ENCODE results near the gene RUFY3.
"Not testable (repeated sequence)": the region's sequence is repeated elsewhere in the genome, so short reads cannot be mapped to it uniquely, and the experiment has no call there.

The RUFY3 gene

DNA sequence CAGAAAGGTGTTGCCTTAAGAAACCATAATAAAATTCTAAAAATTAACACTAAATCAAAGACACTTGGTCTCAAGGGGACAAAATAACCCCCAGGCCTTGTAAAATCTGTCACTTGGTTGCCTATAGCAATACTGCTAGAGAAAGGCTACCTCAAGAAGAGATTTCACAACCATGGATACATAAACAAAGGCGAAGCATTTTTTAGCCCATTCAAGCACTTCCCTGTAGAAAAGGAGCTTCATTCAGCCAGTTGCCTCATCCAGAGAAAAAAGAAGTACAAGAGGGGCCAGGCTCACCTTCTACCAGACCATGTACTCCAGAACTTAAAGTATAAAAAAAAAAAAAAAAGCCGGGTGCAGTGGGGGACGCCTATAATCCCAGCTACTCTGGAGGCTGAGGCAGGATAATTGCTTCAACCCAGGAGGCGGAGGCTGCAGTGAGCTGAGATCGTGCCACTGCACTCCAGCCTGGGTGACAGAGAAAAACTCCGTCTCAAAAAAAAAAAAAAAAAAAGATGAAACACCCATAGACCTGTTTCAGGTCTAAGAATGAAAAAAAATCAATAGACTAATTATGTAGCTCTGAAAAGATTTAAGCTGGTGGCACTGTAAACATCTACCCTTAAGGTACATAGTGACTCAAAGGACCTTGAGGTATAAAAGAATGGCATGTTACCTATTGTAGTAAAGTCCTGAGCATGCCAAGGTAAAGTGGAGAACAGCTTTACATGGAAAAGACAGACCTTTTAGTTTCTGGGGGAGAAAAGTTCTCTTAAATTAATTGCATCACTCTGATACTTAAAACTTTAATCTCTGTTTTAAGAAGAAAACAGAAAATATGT is 18.0 kb downstream of the RUFY3 start:
- DNase-seq: no peak

- no peak for DNase-seq
Observed at GRCh38 chr4:70741867-70742658, 20.3 kb downstream of the RUFY3 start.

DNA sequence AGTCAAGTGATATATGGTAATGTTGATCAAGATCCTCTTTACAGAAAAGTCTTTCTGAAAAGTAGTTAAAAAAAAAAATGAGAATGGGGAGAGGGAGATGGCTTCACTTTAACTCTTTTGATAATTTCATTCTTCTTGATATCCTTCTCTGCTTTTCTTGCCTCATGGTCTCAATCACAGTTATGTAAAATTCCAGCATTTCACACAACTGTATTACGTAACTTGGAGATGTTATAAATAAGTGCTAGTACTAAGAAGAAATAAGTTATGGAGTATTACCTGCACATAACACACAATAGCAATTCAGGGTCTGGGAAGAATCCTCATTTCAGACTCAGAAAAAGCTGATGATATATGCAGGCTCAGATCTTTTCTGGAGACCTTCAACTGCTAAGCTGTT is 22.0 kb downstream of the RUFY3 start:
- no peak for DNase-seq

- no peak for DNase-seq
Observed at GRCh38 chr4:70746179-70746839, 24.5 kb downstream of the RUFY3 start.

DNA sequence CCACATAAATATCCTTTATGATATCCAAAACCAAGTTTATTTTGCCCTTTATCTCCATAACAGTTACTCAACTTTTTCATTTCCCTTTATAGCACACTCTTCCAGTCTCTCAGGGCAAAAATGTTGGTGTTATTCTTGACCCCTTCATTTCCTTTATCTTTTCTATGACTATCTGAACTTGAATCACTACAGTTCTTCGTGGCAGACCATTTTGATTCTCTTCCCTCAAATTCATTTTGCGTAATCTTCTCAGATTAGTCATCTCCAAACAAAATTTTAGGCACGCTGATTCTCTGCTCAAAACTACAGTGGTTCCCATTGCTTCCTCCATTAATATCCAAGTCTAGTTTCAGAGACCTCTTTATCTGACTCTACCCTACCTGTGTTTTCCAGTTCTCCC is 26.1 kb downstream of the RUFY3 start:
- no peak for DNase-seq

- DNase-seq: no peak
Observed at GRCh38 chr4:70749313-70749712, 27.5 kb downstream of the RUFY3 start.

GRCh38 chr4:70752236-70752635 is 30.5 kb downstream of the RUFY3 start:
- DNase-seq: no peak

DNA sequence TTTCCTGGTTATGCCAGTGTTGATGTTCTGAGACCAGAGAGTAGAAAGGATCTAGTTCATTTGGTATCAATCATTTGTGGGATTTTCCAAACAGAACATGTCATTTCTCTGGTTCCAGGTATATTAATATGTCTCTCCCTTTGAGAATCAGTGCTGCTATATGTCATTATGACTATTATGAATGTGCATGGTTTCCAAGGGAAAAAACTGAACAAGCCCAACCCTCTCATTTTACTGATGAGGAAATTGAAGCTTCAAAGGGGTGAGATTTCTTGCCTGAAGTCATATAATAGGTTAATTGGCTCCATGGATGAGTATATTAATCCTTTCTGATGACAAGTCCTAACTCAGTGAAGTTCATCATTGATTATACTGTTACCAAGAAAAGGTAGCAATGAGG is 31.9 kb downstream of the RUFY3 start:
- no peak for DNase-seq

- no peak for DNase-seq
Observed at GRCh38 chr4:70754470-70754869, 32.7 kb downstream of the RUFY3 start.

DNA sequence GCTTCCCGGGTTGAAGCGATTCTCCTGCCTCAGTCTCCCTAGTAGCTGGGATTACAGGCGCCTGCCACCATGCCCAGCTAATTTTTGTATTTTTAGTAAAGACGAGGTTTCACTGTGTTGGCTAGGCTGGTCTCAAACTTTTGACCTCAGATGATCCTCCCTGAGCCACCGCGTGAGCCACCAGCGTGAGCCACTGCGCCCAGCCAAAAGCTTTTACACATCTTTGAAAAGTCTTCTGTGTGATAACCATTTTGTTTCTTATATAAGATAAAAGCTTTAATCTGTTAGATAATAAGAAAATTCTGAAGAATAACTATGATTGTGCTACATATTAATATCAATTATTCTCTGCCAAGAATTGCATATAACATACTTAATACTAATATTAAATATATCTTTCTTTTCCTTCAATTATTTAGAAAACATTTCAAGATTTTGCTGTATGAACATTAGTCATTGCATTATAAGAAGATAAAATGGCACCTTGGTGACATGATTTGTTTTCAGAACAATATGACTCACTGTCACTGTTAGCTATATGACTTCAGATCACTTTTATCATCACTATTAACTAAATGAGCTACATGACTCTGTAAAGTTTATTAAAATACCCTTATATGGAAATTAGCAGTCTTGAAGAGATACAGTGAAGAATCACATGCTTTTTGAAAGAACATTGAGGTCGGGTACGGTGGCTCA is 33.4 kb downstream of the RUFY3 start:
- DNase-seq: no peak

DNA sequence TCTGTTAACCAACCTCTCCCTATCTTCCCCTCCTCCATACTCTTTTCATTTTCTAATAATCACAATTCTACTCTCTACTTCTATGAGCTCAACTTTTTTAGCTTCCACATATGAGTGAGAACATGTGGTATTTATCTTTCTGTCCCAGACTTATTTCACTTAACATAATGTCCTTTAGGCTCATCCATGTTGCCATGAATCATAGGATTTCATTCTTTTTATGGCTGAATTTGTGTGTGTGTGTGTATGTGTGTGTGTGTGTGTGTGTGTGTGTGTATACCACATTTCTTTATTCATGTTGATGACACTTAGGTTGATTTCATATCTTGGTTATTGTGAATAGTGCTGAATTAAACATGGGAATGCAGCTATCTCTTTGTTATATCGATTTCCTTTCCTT is 37.4 kb downstream of the RUFY3 start:
- no peak for DNase-seq

DNA sequence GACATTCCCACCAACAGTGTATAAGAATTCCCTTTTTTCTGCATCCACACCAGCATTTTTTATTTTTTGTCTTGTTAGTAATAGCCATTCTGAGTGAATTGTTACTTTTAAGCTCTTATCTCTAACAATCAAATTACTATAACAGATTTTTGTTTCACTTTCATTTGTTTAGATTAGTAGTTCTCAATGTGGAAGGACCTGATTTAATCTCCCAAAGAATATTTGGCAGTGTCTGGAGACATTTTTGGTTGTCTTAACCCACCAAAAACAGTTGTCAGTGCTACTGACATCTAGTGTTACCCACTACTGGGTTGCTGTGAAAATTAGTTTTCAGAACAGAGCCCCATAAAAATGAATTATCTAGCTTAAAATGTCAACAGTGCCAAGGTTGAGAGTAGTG is 37.9 kb downstream of the RUFY3 start:
- no peak for DNase-seq

GRCh38 chr4:70760662-70761061 is 38.9 kb downstream of the RUFY3 start:
- DNase-seq: no peak

DNA sequence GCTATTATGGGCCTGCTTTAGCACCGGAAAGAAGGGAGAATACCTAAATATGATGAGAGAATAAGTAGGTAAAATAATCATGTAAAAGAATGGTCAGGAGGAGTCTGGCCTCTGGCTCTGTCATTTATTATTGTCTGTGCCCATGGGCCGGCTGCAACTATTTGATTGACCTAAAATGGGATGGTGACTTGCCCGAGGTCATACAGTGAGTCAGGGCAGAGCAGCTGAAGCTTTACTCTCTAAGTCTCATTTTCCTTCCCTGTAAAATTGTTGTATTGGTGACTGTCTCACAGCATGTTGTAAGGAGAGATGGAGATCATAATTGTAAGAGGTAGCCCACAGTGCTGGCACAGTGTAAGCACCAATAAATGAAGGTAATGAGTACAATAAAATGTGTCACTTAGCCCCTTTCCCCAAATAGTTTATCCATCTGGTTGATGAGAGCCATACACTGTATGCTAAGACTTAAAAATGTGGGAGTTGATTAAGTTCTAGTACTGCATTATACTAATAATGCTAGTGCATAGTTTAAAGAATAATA is 39.6 kb downstream of the RUFY3 start:
- DNase-seq: no peak

GRCh38 chr4:70765368-70765767 is 43.6 kb downstream of the RUFY3 start:
- DNase-seq: no peak

DNA sequence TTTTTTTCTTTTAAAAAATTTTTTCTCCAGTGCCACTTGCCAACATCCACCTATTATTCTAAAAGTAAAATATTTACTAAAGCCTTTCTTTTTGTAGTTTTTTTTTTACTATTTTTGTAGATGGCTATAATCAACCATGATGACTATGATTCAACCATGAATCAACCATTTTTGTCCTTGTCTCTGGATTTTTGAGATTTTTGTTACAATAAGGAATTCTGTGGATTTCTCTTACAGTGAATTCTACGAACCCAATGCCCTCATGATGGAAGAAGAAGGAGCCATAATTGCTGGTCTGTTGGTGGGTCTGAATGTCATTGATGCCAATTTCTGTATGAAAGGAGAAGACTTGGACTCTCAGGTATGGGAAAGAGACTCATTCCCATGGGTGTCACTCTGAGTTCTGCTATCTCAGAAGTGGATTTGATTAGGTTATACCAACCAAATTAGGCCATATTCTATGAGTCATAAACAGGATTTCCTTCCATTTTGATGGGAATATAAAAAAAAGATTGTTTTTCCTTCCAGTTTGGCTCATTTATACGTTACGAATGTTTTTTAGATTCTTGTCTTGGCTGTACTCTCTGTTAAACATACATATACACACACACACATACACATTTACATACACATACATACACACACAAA is 46.7 kb downstream of the RUFY3 start:
- no peak for DNase-seq

GRCh38 chr4:70769396-70769795 is 47.6 kb downstream of the RUFY3 start:
- not testable (repeated sequence) for DNase-seq

GRCh38 chr4:70772929-70773555 is 51.3 kb downstream of the RUFY3 start:
- DNase-seq: no peak

- DNase-seq: no peak
Observed at GRCh38 chr4:70778888-70779422, 57.2 kb downstream of the RUFY3 start.

- DNase-seq: no peak
Observed at GRCh38 chr4:70783096-70783495, 61.3 kb downstream of the RUFY3 start.

- no peak for DNase-seq
Observed at GRCh38 chr4:70787496-70787895, 65.7 kb downstream of the RUFY3 start.
